ENCODE data around the gene RAI2.

The RAI2 gene

GRCh38 chrX:17826609-17827496 is 34.2 kb downstream of the RAI2 start:
- FAIRE-seq = no peak
- no peak for DNase-seq (ENCODE audit: insufficient read length)
- TF ChIP-seq TAF1 (IDR thresholded peaks at IDR 0.05; ENCODE audit: borderline replicate concordance, low read depth, low read length) (no peak), POLR2AphosphoS5 (IDR thresholded peaks at IDR 0.05; ENCODE audit: low read depth, low read length) (no peak), POLR2A (IDR thresholded peaks at IDR 0.05; ENCODE audit: low read depth, low read length) (no peak)

GRCh38 chrX:17824980-17825379 is 36.1 kb downstream of the RAI2 start:
- no peak for DNase-seq (ENCODE audit: insufficient read length)
- no peak for FAIRE-seq
- no peak for TF ChIP-seq TAF1 (IDR thresholded peaks at IDR 0.05; ENCODE audit: borderline replicate concordance, low read depth, low read length)
- TF ChIP-seq POLR2AphosphoS5 (IDR thresholded peaks at IDR 0.05; ENCODE audit: low read depth, low read length) = no peak
- no peak for TF ChIP-seq POLR2A (IDR thresholded peaks at IDR 0.05; ENCODE audit: low read depth, low read length)

GRCh38 chrX:17822351-17822750 is 38.7 kb downstream of the RAI2 start:
- FAIRE-seq (no peak), DNase-seq (ENCODE audit: insufficient read length) (no peak)
- TF ChIP-seq POLR2A (IDR thresholded peaks at IDR 0.05; ENCODE audit: low read depth, low read length) (no peak), POLR2AphosphoS5 (IDR thresholded peaks at IDR 0.05; ENCODE audit: low read depth, low read length) (no peak), TAF1 (IDR thresholded peaks at IDR 0.05; ENCODE audit: borderline replicate concordance, low read depth, low read length) (no peak)

- TF ChIP-seq POLR2A (IDR thresholded peaks at IDR 0.05; ENCODE audit: low read depth, low read length) (no peak), POLR2AphosphoS5 (IDR thresholded peaks at IDR 0.05; ENCODE audit: low read depth, low read length) (no peak), TAF1 (IDR thresholded peaks at IDR 0.05; ENCODE audit: borderline replicate concordance, low read depth, low read length) (no peak)
- no peak for DNase-seq (ENCODE audit: insufficient read length)
- FAIRE-seq = no peak
Measured at GRCh38 chrX:17820100-17820499, 41.0 kb downstream of the RAI2 start.

- FAIRE-seq (no peak), DNase-seq (ENCODE audit: insufficient read length) (no peak)
- TF ChIP-seq POLR2AphosphoS5 (IDR thresholded peaks at IDR 0.05; ENCODE audit: low read depth, low read length) (no peak), TAF1 (IDR thresholded peaks at IDR 0.05; ENCODE audit: borderline replicate concordance, low read depth, low read length) (no peak), POLR2A (IDR thresholded peaks at IDR 0.05; ENCODE audit: low read depth, low read length) (no peak)
Measured at GRCh38 chrX:17818726-17819125, 42.4 kb downstream of the RAI2 start.

GRCh38 chrX:17817251-17817650 is 43.8 kb downstream of the RAI2 start:
- no peak for DNase-seq (ENCODE audit: insufficient read length)
- TF ChIP-seq TAF1 (IDR thresholded peaks at IDR 0.05; ENCODE audit: borderline replicate concordance, low read depth, low read length) = no peak
- TF ChIP-seq POLR2AphosphoS5 (IDR thresholded peaks at IDR 0.05; ENCODE audit: low read depth, low read length) = no peak
- no peak for TF ChIP-seq POLR2A (IDR thresholded peaks at IDR 0.05; ENCODE audit: low read depth, low read length)
- no peak for FAIRE-seq

- FAIRE-seq (no peak), DNase-seq (ENCODE audit: insufficient read length) (no peak)
- TF ChIP-seq TAF1 (IDR thresholded peaks at IDR 0.05; ENCODE audit: borderline replicate concordance, low read depth, low read length) (no peak), POLR2A (IDR thresholded peaks at IDR 0.05; ENCODE audit: low read depth, low read length) (no peak), POLR2AphosphoS5 (IDR thresholded peaks at IDR 0.05; ENCODE audit: low read depth, low read length) (no peak)
Measured at GRCh38 chrX:17814557-17814956, 46.5 kb downstream of the RAI2 start.

GRCh38 chrX:17814059-17814458 is 47.0 kb downstream of the RAI2 start:
- TF ChIP-seq TAF1 (IDR thresholded peaks at IDR 0.05; ENCODE audit: borderline replicate concordance, low read depth, low read length) (no peak), POLR2AphosphoS5 (IDR thresholded peaks at IDR 0.05; ENCODE audit: low read depth, low read length) (no peak), POLR2A (IDR thresholded peaks at IDR 0.05; ENCODE audit: low read depth, low read length) (no peak)
- DNase-seq (ENCODE audit: insufficient read length) (no peak), FAIRE-seq (no peak)

GRCh38 chrX:17813277-17813676 is 47.8 kb downstream of the RAI2 start:
- no peak for FAIRE-seq

GRCh38 chrX:17812763-17813162 is 48.3 kb downstream of the RAI2 start:
- no peak for TF ChIP-seq POLR2A (IDR thresholded peaks at IDR 0.05; ENCODE audit: low read depth, low read length)
- no peak for TF ChIP-seq TAF1 (IDR thresholded peaks at IDR 0.05; ENCODE audit: borderline replicate concordance, low read depth, low read length)
- FAIRE-seq = no peak
- no peak for DNase-seq (ENCODE audit: insufficient read length)

More at GRCh38 chrX:17813277-17813676, 47.8 kb downstream of the RAI2 start:
- no peak for DNase-seq (ENCODE audit: insufficient read length)
- TF ChIP-seq POLR2A (IDR thresholded peaks at IDR 0.05; ENCODE audit: low read depth, low read length) (no peak), POLR2AphosphoS5 (IDR thresholded peaks at IDR 0.05; ENCODE audit: low read depth, low read length) (no peak), TAF1 (IDR thresholded peaks at IDR 0.05; ENCODE audit: borderline replicate concordance, low read depth, low read length) (no peak)

- TF ChIP-seq TAF1 (IDR thresholded peaks at IDR 0.05; ENCODE audit: borderline replicate concordance, low read depth, low read length) (no peak), POLR2AphosphoS5 (IDR thresholded peaks at IDR 0.05; ENCODE audit: low read depth, low read length) (no peak), POLR2A (IDR thresholded peaks at IDR 0.05; ENCODE audit: low read depth, low read length) (no peak)
- FAIRE-seq = no peak
- DNase-seq (ENCODE audit: insufficient read length) = no peak
Measured at GRCh38 chrX:17809984-17810383, 51.1 kb downstream of the RAI2 start.

GRCh38 chrX:17809273-17809672 is 51.8 kb downstream of the RAI2 start:
- FAIRE-seq (no peak), DNase-seq (ENCODE audit: insufficient read length) (no peak)
- TF ChIP-seq POLR2AphosphoS5 (IDR thresholded peaks at IDR 0.05; ENCODE audit: low read depth, low read length) = no peak
- TF ChIP-seq TAF1 (IDR thresholded peaks at IDR 0.05; ENCODE audit: borderline replicate concordance, low read depth, low read length) = no peak
- no peak for TF ChIP-seq POLR2A (IDR thresholded peaks at IDR 0.05; ENCODE audit: low read depth, low read length)

All from GM12892 (cell line).